Measurements from ENCODE around the gene STPG1.

Gene STPG1

DNA sequence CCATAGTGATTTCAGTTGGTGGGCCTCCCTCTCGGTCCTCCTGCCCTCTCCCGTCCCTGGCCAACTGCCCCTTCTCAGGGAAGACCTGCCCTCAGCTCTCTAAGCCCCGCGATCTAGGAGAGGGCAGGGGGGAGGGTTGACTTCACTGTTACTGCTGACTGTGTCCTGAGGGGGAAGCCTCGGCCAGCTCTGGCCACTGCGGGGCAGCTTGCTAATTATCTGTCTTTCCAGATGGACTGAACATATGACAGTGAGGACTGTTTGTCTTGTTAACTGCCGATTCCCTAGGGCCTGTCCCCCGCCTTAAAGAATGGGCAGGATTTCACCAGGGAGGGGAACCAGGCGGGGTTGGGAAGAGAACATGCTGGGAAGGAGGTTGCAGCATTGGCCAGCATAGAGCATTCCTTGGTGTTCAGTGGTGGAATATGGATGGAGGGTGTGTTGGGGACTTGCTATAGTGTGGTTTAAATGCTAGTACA lies 24.9 kb upstream of the STPG1 start:
- Histone ChIP-seq H3K27me3 (ENCODE audit: insufficient read depth, poor library complexity, severe bottlenecking) (no peaks in the 10 kb centered on the region), H3K9me3 (ENCODE audit: severe bottlenecking) (no peaks in the 10 kb centered on the region), H3K36me3 (ENCODE audit: low read depth) (peaks cover 42% of the 10 kb centered on the region), H3K4me3 (ENCODE audit: severe bottlenecking) (no peak overlapping the region), H3K4me1 (ENCODE audit: insufficient read depth, poor library complexity, severe bottlenecking) (no peaks in the 10 kb centered on the region), H3K27ac (ENCODE audit: poor library complexity, severe bottlenecking) (no peak overlapping the region)
- ATAC-seq (ENCODE audit: low read depth) (no peak), DNase-seq (ENCODE audit: low spot score) (no peak)
- TF ChIP-seq, protein P1, sequence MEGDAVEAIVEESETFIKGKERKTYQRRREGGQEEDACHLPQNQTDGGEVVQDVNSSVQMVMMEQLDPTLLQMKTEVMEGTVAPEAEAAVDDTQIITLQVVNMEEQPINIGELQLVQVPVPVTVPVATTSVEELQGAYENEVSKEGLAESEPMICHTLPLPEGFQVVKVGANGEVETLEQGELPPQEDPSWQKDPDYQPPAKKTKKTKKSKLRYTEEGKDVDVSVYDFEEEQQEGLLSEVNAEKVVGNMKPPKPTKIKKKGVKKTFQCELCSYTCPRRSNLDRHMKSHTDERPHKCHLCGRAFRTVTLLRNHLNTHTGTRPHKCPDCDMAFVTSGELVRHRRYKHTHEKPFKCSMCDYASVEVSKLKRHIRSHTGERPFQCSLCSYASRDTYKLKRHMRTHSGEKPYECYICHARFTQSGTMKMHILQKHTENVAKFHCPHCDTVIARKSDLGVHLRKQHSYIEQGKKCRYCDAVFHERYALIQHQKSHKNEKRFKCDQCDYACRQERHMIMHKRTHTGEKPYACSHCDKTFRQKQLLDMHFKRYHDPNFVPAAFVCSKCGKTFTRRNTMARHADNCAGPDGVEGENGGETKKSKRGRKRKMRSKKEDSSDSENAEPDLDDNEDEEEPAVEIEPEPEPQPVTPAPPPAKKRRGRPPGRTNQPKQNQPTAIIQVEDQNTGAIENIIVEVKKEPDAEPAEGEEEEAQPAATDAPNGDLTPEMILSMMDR (IDR thresholded peaks at IDR 0.05; ENCODE audit: poor library complexity, severe bottlenecking): no peak

DNA sequence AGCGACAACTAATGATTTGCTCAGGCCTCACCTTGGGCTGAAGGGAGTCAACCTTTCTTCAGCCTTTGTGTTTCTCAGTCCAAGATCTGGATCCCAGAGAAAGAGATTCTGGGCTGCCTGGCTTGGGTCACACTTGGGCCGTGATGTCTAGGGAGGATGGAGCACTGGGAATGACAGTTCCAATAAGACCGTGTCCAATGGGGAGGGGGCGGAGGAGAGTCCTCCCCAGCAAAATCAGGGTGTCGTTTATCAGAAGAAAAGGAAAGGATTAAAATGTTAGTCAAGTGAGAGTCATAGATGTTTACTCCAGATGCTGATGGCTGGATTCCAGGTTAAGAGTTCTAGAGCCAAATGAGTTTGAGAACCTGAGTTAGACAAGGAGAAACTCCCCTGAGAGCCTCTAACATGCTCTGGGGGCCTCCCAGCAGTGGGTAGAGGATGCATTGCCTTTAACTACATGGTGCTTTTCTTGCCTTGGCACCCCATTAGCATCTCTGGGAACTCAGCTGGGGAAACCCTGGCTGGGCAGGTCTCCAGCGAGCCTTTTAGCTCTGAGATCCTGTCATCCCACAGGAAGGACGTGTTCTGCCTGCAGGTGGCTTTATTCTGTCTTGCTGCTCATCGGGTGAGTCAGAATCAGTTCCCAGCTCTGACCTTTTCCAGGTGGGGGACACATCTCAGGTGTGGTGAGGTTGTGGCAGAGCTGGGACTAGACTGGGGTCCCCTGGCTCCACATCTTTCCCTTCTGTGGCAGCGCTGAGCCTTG lies 24.2 kb upstream of the STPG1 start:
- no peaks in the 10 kb centered on the region for H3K27me3 ChIP-seq (ENCODE audit: insufficient read depth, poor library complexity, severe bottlenecking)
- H3K4me1 ChIP-seq (ENCODE audit: insufficient read depth, poor library complexity, severe bottlenecking): no peaks in the 10 kb centered on the region
- TF ChIP-seq, protein P1 (IDR thresholded peaks at IDR 0.05; ENCODE audit: poor library complexity, severe bottlenecking): no peak
- DNase-seq (ENCODE audit: low spot score) (no peak), ATAC-seq (ENCODE audit: low read depth) (peak; percentile 31; the same call in 1 of the 3 replicates)
- no peak overlapping the region for H3K4me3 ChIP-seq (ENCODE audit: severe bottlenecking)
- peaks cover 42% of the 10 kb centered on the region for H3K36me3 ChIP-seq (ENCODE audit: low read depth)
- H3K9me3 ChIP-seq (ENCODE audit: severe bottlenecking): no peaks in the 10 kb centered on the region
- H3K27ac ChIP-seq (ENCODE audit: poor library complexity, severe bottlenecking): no peak overlapping the region

DNA sequence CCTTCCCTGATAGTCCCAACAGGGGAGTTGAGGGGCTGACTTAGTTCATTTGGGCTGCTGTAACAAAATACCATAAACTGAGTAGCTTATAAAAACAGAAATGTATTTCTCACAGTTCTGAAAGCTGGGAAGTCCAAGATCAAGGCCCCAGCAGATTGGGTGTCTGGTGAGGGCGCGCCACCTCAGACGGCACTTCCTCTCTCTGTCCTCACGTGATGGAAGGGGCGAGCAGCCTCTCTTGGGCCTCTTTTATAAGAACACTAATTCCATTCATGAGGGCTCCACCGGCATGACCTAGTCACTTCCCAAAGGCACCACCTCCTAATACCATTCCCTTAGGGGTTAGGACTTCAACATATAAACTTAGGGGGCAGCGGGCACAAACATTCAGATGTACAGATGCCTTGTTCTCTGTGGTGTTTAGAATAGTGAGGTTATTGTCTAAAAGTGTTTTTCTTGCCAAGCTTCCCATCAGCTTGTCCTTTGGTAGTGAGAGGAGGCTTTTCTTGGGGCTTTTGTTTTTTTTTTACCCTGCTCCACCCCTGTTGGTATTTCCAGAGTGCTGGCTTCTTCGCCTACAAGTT lies 22.3 kb upstream of the STPG1 start:
- no peak overlapping the region for H3K4me3 ChIP-seq (ENCODE audit: severe bottlenecking)
- no peaks in the 10 kb centered on the region for H3K27me3 ChIP-seq (ENCODE audit: insufficient read depth, poor library complexity, severe bottlenecking)
- TF ChIP-seq, protein P1 (IDR thresholded peaks at IDR 0.05; ENCODE audit: poor library complexity, severe bottlenecking): no peak
- peaks cover 30% of the 10 kb centered on the region for H3K36me3 ChIP-seq (ENCODE audit: low read depth)
- no peak for DNase-seq (ENCODE audit: low spot score)
- H3K9me3 ChIP-seq (ENCODE audit: severe bottlenecking): no peaks in the 10 kb centered on the region
- H3K4me1 ChIP-seq (ENCODE audit: insufficient read depth, poor library complexity, severe bottlenecking): no peaks in the 10 kb centered on the region
- ATAC-seq (ENCODE audit: low read depth): no peak
- H3K27ac ChIP-seq (ENCODE audit: poor library complexity, severe bottlenecking): no peak overlapping the region

DNA sequence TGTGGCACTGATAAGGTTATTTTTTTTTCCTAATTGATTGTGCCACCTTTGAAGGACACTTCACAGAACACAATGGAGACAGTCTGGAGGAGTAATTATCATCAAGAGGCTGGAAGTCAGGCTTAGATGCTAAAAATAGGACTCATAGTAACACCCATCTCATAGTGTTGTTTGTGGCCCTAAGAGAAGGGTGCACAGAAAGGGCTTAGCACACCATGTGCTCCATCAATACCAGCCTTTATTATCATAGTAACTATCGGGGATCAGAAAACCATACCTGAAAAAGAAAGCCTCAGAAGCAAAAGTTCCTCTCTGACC lies 13.9 kb upstream of the STPG1 start:
- Histone ChIP-seq H3K36me3 (ENCODE audit: low read depth) (peaks cover 16% of the 10 kb centered on the region), H3K27me3 (ENCODE audit: insufficient read depth, poor library complexity, severe bottlenecking) (no peaks in the 10 kb centered on the region), H3K4me3 (ENCODE audit: severe bottlenecking) (no peak overlapping the region), H3K4me1 (ENCODE audit: insufficient read depth, poor library complexity, severe bottlenecking) (no peaks in the 10 kb centered on the region), H3K9me3 (ENCODE audit: severe bottlenecking) (no peaks in the 10 kb centered on the region), H3K27ac (ENCODE audit: poor library complexity, severe bottlenecking) (no peak overlapping the region)
- DNase-seq (ENCODE audit: low spot score) (no peak), ATAC-seq (ENCODE audit: low read depth) (no peak)
- TF ChIP-seq, protein P1 (IDR thresholded peaks at IDR 0.05; ENCODE audit: poor library complexity, severe bottlenecking): no peak

Data from RWPE2 (cell line).